Stimulated activated CD4-positive, alpha-beta T cell treated with anti-CD3 and anti-CD28 coated beads, Interleukin-12 subunit alpha, Interleukin-12 subunit beta, amount 100 ng/mL, for 48 hours (primary cell): ENCODE data around the gene CYFIP1.

ENCODE experiments used
- DNase-seq, 3 donors: peaks; one replicate each; pipeline ENCODE4 v3.0.0-alpha.2; 2020; ENCODE audit warnings: low read depth in 2 of 3, low spot score in 1 of 3

CYFIP1 gene

GRCh38 chr15:22968366-22968765 is 11.8 kb downstream of the CYFIP1 start:
- DNase-seq, result no peak

DNA sequence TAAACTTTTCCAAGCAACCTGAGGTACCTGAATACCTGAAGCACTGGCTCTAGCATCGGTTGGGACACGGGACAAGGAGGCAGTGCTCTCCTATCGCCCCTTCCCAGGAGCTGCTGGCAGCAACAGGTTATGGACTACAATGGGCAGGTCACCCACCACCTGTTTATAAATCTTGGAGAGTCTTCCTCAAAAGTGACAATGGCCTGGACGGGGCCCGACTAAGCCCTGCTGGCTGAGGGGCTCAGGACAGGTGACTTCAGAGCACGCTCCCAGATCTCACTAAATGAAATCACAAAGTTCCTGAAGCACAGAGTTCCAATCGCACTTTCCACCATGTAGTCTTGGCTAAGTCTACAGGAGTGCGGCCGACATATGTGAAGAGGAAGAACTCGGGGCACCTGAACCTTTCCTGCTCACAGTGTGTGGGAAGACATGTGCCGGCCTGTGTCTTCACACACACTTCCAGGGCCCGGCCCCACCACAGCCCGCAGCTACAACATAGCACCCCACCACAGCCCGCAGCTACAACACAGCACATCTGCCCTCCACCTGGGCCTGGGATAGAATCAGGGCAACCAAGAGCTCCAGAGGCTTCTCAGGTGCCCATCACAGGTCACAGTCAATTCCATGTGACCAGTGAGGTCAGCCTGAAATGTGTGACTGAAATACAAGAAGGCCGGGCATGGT is 12.9 kb downstream of the CYFIP1 start:
- no peak for DNase-seq

DNA sequence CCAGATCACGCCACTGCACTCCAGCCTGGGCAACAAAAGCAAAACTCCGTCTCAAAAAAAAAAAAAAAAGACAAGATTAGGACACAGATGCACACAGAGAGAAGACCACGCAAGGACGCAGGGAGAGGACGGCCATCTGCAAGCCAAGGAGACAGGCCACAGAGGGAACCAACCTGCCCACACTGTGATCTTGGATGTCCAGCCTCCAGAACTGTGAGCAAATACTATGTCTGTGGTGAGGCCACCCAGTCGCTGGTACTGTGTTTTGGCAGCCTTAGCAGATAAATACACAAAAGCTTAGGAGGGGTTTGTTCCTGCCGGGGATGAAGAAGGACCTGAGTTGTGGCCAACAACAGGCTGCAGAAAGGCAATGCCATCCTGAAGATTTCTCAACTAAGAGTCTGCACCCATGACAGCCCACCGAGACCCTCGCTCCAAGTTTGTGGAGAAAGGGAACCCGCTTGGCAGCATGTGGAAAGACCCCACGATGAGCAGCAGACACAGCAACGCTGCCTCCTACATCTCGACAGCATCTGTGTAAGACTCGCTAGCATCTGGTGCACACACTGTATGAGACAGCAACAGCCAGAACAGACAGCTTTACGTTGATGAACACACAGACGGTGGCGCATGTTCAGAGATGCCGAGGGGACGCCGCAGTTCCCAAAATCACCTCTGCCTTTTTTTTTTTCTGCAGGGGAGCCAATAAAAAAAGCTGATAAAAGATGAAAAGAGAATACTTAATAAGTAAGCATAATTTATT is 13.7 kb downstream of the CYFIP1 start:
- DNase-seq, result no peak

- no peak for DNase-seq
Observed at GRCh38 chr15:22963641-22964040, 16.5 kb downstream of the CYFIP1 start.

GRCh38 chr15:22962611-22963010 is 17.6 kb downstream of the CYFIP1 start:
- no peak for DNase-seq

- no peak for DNase-seq
Observed at GRCh38 chr15:22961762-22962161, 18.4 kb downstream of the CYFIP1 start.

DNA sequence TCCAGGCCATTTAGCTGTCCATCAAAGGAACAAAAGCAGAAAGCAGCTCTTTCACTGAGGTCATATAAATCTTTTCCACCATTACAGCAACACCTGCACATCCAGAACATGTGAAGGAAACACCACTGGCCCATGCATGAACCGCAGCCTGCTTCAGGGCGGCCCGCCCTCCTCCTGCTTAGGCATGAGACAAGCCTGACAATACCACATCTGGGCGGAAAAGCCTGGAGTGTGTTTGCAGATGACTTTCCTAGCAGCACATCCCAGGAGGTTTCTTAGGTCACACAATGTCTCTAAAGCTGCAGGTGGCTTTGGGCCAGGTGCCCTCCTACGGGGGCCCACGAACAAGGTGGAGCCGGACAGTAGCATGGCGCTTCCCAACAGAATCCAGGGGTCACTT is 19.6 kb downstream of the CYFIP1 start:
- DNase-seq, result no peak

- no peak for DNase-seq
Observed at GRCh38 chr15:22960126-22960525, 20.0 kb downstream of the CYFIP1 start.

- DNase-seq, result no peak
Observed at GRCh38 chr15:22959321-22960101, 20.7 kb downstream of the CYFIP1 start.

- DNase-seq, result no peak
Observed at GRCh38 chr15:22958487-22959280, 21.5 kb downstream of the CYFIP1 start.

GRCh38 chr15:22956978-22957260 is 23.2 kb downstream of the CYFIP1 start:
- DNase-seq, result no peak

DNA sequence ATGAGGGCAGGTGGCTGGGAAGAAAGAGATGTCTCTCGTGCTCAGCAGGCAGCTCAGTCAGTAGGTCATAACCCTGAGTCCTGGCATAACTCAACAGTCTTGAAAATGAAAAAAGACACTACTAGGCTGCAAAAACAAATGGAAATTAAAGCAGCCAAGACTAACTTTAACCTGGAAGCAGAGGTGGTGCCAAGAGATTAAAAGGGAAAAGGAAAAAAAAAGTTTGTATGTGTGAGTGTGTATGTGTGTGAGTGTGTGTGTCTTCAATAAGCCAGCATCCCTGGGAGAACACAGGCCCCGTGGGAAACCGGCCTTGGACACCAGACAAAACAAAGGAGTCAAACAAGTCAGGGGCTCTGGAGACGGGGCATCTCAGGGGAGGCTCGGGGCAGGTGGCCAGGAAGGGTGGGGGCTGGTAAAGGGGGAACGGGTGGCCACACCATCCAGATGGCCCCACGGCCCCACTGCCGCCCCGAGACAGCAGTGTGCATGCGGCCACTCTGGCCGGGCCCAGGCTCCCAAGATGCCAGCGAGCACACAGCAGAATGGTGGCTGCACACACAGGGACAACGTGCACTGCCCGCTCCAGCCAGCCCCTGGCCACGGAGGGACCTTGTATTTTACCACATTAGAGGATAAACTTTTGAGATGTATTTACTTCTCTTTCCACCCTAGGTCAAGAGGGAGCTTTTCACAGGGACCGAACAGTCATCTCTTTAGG is 23.8 kb downstream of the CYFIP1 start:
- DNase-seq, result no peak

DNA sequence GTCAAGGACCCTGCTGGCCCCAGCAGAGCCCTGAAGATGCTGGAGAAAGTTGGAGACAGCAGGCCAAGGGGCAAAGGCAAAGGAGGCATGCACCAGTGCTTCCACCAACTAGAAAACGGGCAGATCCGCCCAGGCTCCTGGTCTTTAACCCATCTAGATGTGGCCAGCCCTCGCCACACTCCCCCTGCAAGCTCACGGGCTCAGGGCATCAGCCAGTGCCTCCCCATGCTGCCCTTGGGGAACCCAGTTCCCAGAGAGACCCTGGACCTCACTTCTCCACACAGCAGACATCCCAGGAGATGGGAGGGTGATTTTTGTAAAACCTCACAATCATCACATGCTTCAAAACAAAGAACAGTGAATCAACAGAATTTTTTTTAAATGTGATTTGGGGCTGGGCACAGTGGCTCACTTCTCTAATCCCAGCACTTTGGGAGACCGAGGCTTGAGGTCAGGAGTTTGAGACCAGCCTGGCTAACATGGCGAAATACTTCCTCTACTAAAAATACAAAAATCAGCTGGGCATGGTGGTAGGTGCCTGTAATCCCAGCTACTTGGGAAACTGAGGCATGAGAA is 24.5 kb downstream of the CYFIP1 start:
- DNase-seq, result no peak

GRCh38 chr15:22954798-22955543 is 25.2 kb downstream of the CYFIP1 start:
- no peak for DNase-seq

GRCh38 chr15:22954326-22954725 is 25.8 kb downstream of the CYFIP1 start:
- no peak for DNase-seq

DNA sequence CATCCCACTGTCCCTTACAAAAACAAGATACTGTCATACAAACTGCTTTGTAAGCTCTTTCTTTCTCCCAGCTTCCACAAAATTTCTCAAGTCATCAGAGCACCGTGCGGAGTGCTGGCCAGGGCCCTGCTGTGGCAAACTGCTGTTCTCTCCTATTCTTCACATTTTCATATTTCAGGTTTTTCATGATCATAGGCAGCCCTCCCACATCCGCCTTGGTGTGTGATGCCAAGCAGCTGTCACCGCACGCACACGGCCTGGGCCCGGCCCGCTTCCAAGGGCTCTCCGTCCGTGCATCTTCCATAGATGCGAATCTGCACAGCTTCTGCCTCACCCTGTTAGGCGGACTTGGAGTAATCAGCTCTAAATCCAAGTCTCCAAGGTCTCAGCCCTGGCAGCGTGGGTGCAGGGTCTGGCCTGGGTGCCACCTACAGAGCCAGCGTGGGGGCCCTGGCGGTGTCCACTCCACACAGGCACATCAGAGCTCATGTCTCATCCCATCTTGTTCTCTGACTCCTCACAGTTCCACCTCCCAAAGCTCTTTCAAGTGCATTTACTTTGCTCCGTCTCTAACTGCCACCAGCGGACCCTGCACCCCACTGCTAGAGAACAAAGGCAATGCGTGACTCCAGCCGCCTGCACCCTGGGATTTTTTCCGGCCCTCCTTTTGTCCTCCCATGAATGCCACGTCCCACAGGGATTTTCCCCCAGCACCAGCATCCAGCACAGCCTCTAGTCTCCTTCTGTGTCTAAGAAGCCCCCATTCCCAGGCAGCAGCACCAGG is 27.2 kb downstream of the CYFIP1 start:
- DNase-seq, result no peak

GRCh38 chr15:22951381-22952280 is 28.5 kb downstream of the CYFIP1 start:
- DNase-seq, result no peak

DNA sequence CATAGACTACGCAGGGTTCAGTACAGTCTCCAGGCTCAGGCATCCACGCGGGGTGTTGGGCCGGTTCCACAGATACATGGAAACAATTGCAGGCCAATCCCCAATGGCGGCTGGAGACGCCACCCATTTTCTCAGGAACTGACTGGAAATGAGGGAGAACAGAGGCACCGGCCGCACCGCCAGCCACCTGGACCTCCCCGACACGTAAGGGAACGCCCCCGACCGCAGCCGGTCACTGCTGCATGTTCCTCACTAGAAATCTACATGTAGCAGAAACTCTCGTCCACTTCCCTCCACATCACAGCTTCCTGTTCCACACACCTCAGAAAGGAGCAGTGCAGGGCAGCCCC is 29.2 kb downstream of the CYFIP1 start:
- DNase-seq, result no peak
